ENCODE measurements around the gene POLDIP3.

- TF ChIP-seq, protein P1, sequence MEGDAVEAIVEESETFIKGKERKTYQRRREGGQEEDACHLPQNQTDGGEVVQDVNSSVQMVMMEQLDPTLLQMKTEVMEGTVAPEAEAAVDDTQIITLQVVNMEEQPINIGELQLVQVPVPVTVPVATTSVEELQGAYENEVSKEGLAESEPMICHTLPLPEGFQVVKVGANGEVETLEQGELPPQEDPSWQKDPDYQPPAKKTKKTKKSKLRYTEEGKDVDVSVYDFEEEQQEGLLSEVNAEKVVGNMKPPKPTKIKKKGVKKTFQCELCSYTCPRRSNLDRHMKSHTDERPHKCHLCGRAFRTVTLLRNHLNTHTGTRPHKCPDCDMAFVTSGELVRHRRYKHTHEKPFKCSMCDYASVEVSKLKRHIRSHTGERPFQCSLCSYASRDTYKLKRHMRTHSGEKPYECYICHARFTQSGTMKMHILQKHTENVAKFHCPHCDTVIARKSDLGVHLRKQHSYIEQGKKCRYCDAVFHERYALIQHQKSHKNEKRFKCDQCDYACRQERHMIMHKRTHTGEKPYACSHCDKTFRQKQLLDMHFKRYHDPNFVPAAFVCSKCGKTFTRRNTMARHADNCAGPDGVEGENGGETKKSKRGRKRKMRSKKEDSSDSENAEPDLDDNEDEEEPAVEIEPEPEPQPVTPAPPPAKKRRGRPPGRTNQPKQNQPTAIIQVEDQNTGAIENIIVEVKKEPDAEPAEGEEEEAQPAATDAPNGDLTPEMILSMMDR (IDR thresholded peaks at IDR 0.05) = no peak
- no peak for TF ChIP-seq POLR2A (IDR thresholded peaks at IDR 0.05)
Observed at GRCh38 chr22:42564699-42565098, 50.0 kb downstream of the POLDIP3 start.
